GM19438 (cell line): ENCODE measurements around the gene SSTR4.
"Not testable (repeated sequence)": the region's sequence is repeated elsewhere in the genome, so short reads cannot be mapped to it uniquely, and the experiment has no call there.

Source experiments
- ATAC-seq: cut with Tn5 transposase; IDR thresholded peaks from one replicate; pipeline ENCODE4 v1.9.1; 2021; ENCODE audit warnings: low read depth; ENCODE audit not compliant: unreplicated experiment

The SSTR4 gene, protein sequence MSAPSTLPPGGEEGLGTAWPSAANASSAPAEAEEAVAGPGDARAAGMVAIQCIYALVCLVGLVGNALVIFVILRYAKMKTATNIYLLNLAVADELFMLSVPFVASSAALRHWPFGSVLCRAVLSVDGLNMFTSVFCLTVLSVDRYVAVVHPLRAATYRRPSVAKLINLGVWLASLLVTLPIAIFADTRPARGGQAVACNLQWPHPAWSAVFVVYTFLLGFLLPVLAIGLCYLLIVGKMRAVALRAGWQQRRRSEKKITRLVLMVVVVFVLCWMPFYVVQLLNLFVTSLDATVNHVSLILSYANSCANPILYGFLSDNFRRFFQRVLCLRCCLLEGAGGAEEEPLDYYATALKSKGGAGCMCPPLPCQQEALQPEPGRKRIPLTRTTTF

DNA sequence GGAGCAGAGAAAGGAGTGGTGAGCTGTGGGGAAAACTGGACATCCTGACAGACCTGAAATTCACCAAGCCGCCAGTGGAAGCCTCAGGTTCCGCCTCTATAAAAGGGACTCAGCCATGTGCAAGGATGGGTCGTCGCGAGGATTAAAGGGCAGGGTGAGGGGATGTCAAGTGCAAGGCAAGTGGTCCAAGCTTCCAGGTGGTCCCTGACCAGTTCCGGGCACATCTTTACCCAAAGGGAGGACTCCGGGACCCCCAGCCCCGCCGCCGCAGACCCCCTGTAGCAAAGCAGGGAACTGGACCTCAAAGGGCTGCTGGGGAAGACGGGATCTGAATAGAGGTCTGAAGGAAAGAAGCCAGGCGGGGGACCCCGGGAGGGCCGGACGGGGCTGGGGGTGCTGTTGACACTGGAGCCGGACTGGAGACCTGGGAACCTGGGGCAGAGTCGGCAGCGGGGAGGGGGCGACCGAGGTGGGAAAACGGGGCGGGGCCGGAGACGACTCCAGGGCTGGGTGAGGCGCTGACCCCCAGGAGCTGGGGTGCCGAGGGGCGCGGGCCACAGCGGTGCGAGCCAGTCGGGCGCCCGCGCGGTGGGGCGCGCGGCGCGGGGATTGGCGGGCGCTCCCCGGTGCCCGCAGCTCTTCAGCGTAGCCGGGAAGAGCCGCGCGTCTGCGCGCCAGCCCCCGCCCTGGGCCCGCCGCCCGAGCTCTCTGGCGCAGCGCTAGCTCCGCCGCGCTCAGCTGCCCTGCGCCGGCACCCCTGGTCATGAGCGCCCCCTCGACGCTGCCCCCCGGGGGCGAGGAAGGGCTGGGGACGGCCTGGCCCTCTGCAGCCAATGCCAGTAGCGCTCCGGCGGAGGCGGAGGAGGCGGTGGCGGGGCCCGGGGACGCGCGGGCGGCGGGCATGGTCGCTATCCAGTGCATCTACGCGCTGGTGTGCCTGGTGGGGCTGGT is at the start of gene SSTR4:
Gene SSTR4 (plus strand): TSS at position 592 of the 951 bp plus-strand sequence. CDS start 172 bp downstream, at position 764.
- ATAC-seq = no peak

DNA sequence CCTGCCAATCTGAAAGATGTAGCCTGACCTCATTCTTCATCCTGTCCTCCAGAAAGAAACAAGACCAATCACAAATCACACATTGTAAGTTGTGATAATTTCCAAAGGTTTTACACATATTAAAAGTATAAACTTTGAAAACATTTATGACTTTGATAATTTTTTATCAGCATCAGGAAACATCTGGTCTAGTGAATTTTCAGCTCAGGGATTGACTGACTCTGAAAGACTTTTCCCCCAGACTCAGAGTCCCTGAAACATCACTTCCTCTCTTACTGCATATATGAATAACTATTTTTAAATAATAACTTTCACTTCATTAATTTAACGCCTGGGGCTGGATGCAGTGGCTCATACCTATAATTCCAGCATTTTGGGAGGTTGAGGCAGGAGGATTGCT is 48.5 kb upstream of the SSTR4 start:
- ATAC-seq = no peak

DNA sequence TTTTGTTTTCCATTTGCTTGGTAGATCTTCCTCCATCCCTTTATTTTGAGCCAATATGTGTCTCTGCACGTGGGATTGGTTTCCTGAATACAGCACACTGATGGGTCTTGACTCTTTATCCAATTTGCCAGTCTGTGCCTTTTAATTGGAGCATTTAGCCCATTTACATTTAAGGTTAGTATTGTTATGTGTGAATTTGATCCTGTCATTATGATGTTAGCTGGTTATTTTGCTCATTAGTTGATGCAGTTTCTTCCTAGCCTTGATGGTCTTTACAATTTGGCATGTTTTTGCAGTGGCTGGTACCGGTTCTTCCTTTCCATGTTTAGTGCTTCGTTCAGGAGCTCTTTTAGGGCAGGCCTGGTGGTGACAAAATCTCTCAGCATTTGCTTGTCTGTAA is 43.7 kb upstream of the SSTR4 start:
- ATAC-seq = not testable (repeated sequence)

DNA sequence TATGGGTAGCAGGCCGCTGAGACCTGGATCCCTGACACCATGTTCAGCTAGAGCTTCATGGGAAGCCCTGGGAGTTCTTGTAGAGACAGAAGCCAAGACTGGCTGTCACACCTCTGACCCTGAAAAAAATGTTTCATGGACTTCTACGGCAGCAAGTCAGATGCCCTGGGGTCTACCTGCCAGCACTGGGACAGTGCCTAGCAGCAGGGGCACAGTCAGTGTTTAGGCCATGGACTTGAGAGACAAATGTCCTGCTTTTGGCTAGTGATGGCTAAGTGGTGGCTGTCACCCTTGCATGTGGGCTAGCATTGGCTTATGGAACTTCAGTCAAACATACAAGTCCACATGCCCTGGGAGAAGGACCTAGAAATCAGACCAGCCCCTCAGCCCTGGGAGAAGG is 41.3 kb upstream of the SSTR4 start:
- ATAC-seq = no peak

DNA sequence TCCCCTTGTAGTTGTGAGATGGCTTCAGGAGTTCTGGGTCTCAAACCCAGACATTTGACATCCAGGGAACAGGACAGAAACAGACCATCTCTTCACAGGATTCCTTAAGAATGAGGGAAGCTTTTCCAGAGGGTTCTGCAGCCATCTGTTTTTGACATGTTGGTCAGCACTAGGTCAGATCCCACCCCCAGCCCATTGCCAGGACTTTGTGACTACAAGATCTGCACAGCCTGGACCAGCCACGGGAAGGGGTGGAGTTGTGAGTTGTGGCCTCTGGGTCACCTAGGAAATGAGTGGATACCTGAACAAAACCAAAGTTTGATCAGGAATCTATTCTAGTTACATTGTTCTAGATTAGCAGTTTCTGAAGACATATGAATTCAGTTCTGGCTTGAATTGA is 39.2 kb upstream of the SSTR4 start:
- ATAC-seq = no peak

DNA sequence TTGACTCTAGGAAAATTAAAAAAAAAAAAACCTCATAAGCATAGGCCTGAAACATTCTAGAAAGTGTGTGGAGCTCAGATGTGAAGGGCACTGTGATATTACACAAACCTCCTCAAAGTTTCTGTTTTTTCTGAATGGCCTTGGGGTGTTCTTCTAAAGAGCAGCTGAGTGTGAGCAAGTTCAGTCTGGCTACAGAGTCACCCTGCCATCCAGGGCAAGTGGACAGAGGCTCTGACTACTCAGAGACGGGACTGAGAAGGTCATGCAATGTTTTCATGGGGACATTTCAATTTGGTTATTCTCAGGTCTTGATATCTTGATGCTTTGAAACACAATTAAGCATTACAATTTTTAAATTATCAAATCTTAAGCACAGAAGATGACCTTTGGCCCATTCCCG is 36.6 kb upstream of the SSTR4 start:
- no peak for ATAC-seq

DNA sequence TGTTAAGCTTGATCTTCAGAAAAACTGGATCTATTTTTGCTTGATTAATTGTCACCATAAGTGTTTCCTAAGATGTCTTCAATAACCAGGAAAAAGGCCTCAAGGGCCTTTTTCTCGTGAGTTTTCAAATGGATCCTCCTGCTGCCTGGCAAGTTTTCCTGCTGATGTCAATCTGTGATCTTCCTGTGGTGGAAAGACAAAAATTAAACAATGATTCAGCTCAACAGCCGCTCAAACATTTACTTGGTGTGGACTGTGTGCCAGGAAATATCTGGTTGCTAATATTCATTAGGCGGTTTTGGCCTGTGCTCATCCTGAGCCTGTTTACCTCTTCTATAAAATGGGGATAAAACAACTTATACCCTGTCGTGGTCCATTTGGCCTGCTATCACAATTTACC is 35.4 kb upstream of the SSTR4 start:
- ATAC-seq = no peak

DNA sequence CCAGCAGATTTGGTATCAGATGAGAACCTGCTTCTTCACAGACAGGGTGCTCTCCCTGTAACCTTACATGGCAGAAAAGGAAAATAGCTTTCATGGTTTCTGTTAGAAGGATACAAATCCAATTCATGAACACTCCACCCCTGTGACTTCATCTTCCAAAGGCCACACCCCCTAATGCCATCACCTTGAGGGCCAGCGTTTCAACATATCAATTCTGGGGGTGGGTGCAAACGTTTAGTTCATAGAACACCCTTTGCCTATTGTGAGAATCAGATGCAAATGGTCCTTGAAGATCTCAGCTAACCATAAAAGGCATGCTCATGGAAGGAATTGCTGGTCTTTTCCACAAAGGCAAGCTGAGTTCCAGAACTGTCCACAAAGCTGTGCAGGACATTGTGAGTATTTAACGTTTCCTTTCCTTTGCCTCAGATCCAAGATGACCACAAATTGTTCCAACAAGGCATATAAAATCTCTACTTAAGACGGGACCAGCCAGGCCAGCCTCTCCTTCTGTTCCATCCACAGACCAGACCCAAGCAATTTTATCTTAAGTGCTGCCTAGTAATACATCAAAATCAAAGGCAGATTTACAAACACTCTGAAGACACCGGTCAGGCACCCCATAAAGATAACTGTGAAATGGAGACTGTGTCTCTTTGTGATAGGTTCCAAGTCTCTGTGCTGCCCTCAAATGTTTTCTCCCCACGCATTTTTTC is 34.7 kb upstream of the SSTR4 start:
- no peak for ATAC-seq

DNA sequence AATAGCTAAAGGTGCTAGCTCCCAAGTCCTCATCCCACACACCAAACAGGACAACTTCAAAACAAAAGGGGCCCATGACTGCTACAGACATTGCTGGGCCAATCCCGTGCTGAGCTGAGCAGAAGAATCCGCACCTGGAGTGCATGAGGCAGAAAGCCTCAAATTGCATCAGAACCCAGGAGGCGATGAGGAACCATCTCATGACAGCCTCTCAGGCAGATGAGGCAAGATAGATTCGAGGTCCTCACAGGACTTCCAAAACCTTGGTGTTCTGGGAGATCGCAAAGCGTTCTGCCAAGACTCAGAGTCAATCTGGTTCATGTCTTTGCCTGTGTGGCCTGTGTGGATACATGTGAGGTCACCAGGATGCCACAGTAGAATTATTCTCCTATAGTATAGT is 32.8 kb upstream of the SSTR4 start:
- no peak for ATAC-seq

DNA sequence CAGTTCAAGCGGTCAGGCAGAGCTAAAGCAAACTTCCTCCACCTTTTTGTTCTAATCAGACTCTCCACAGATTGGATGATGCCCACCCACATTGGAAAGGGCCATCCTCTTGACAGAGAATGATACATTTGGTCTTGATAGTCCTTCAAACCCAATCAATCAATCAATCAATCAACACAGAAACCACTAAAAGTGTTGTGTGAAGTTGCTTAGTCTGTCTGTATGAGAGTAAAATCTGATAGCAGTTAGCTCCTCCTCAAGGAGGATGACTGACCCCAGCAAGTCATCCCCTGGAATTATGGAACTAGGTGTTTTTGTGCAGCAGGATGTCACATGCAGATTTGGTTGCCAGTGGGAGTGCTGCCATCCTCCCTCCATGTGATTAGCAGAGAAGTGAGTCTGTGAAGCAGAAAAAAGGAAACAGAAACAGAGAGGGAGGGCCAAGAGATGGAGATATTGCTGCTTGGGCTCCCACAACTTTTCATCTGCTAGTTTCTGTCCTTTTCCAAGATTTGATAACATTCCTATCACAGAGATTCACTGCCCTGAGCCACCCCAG is 32.0 kb upstream of the SSTR4 start:
- no peak for ATAC-seq

DNA sequence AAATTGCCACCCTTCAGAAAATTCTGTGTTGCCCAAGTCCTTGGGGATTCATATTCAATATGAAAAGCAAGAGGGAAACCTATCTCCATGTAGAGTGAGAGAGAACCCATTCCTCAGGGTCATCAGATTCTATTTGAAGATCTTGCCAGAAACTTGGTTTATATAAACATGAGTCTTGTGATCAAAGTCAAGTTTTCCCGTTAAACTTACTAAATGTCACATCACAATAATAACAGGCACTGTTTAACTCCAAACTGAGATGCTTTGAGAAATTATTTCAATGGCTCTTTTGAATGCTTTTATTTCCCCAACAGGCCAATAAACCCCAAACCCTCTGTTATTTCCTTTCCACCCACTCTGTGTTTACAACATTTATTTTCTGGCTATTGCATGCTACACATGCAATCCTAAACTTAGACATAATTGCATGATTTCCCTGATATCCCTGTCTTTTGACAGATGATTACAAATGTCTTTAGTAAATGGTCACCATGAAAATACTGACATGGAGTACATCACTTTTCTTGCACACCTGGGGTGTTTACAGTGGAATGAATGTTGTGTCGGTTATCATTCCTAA is 31.1 kb upstream of the SSTR4 start:
- no peak for ATAC-seq

DNA sequence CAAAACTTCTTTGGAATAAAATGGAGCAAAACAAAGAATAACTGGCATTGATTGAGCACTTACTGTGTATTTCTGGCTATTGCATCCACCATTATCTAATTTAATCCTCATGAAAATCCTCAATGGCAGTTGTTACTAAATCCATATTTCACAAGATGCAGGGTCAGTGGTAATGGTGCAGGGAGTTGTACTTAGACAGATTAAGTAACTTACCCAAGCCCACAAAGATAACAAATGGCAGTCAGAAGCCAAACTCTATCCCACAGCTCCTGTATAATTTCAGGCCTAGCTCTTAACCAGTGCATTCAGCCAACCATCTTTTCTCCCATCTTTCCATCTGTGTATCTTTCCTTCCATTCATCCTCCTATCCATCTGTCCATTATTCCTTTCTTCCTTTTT is 29.3 kb upstream of the SSTR4 start:
- no peak for ATAC-seq

DNA sequence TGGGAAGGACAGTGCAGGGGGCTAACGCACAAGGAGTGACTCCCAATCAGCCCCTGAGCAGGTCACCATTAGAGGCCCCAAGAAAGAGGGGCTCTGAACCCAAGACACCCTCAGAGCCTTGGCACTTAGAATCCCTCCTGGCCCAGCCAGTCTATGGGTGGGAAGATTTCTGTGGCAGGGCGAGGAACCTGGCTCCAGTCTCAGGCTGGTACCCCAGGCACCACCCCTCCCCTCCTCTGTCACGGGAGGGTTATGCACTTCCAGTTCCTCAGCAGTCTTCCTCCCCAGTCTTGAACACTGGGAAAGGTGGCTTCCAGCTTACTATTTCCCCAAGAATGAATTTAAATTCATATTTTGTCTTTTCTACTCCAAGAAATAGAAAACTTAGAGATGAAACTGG is 27.6 kb upstream of the SSTR4 start:
- ATAC-seq = no peak

DNA sequence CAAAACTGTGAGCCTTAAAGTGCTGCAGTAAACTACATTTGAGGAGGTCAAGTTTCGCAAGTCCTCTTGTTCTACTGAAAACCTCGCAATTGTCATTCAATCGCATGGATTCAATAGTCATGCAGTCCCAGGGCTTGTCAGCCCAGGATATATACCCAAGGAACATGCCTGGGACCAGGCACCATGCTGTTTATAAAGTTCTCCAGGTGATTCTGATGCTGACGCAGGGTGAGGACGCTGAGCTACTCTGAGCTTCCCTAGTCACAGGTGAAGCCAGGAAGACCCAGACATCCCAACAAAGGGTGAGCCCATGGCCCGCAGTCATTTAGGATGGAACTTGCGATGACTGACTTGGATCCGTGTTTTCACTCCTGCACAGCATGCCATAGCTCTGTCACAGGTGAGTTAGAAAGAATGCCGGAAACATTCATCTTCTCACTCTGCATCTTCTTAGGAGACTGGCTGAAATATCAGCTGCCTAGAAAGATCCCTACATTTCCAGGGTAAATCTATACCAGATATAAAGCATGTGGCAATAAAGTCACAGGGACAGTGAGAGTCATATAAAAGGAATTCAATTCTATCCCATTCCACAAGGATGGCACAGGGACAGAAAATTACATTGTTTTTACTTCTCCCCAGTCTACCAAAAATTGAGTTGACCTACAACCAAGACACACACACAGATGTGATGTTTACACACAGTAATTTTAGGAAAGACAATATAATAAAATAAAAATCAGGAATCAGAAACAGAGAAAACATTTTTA is 27.0 kb upstream of the SSTR4 start:
- no peak for ATAC-seq

DNA sequence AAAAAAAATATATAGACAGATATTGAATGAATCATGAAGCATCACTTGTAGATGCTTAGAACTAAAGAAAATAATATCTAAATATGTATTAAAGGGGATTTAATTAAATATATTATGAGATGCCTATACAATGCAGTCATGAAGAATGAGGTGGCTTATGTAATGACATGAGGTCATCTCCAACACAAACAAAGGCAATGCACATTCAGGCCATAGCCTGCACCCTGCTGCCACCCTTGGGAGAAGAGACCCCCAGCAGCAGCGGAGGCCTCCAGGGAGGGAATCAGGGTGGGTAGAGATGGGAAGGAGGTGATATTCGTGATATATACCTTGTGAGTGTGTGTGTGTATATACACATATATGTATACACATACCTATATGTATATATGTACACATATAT is 26.4 kb upstream of the SSTR4 start:
- no peak for ATAC-seq

DNA sequence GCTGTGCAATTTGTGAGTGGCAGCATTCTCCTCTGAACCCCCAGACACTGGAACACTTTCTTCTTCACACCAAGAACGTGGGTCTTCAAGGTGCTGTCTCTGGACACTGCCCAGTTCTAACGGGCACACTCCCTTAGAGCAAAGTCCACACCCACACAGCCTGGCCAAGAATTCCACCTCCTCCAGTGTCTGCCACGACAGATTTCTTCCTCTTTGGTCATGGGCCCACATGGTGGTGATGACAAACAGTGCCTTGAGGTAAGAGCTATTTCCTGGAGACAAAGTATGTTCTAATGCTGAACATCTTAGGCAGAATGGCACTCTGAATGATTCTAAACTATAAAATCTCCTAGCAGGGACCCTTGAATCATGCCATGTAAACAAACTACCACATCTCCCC is 25.5 kb upstream of the SSTR4 start:
- ATAC-seq = no peak

DNA sequence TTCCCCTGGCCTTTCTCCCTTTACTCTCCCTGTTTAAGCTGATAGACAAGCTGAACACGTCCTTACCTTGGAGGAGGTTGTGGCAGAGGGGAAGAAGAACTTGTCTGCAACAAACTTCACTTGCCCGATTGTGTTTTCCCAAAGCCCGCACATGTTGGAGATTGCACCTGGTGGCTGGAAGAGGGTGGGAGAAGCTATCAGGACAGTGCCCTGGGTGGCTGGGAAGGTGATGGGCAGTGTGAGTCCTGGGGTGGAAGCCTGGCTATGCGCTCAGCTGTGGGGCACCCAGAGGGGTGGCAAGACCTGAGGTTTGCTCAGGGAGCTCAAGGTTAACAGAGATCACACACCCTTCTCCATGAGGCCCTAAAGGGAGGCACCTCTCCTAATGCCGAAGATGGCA is 25.0 kb upstream of the SSTR4 start:
- ATAC-seq = no peak

DNA sequence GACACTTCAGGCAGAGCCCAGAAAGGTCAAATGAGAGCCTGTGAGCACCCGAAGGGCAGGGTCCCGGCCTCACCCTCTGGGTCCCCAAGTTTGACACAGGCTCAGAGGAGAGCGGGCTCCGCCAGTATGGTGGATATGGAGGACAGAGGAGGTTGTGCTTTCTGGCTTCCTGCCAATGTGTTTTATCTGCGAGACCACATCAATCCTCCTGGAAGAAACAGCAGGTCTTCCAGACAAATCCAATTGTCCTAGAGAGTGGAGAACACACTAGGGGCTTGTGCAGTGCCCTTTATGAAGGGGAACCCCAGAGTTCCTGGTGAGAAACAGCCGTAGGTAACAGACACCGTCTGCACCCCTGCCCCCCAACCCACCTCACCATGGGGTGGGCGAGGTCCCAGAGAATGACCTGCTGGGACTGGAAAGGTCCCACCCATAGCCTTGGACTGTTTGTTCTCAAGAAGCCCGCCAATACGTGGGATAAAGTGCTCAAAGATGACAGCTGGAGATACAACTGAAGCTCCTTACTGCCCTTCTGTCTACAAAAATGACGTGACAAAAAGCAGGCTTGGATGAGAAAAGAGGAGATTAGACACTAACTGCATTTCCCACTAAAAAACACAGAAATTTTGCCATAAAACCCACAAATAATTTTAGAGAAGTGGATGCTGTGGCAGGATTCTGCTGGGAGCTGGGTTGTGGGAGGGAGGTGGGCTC is 23.9 kb upstream of the SSTR4 start:
- ATAC-seq = no peak

DNA sequence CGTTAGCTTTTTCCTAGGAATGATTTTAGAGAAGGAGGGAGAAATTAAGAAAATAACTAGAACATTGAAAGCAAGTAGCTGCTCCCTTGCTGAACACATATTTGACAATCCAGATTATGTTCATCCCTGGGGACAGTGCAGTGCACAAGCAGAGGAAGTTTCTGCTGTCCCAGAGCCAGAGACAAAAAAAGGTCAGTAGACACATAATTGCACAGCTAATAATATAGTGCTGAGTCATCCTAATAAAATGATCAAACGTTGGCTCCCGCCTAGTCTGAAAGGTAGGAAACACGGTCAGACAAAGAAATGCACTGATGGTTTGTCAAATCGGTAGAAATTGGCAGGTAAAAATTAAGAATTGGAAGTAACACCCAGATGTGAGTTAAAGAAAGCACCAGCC is 21.7 kb upstream of the SSTR4 start:
- ATAC-seq = no peak
